GM12878 (cell line): Measurements from ENCODE around the gene RAB23. TPM values are rescaled to one million over a fixed set of nuclear protein-coding genes. Genes with fewer than 3 reads are reported as not detected.

Source experiments
- ATAC-seq: fragments of 200-7000 bp; cut with Tn5 transposase; 3 replicates; pipeline ENCODE4 v1.9.1; 2020; ENCODE audit warnings: mild to moderate bottlenecking, moderate library complexity
- BruUV-seq: library from RNA; stranded (reverse); fragments of 400-500 nt; replicated peaks from 2 replicates; lab custom pipeline; 2021; lab: Mats Ljungman, UMichigan
- CTCF ChIA-PET: fragments of 300-600 bp; sonication (Branson Sonifier 250); formaldehyde crosslinking; extraction: SDS; loops from one replicate; lab custom pipeline; 2021; ENCODE audit warnings: inconsistent platforms; lab: Yijun Ruan, JAX
- POLR2A ChIA-PET: fragments of 350-600 bp; formaldehyde crosslinking; extraction: SDS; loops from one replicate; lab custom pipeline; 2021; ENCODE audit warnings: inconsistent platforms; lab: Charles Lee
- RAD21 ChIA-PET: fragments of 300-600 bp; sonication (Branson Sonifier 250); formaldehyde crosslinking; loops from one replicate; lab custom pipeline; 2023; ENCODE audit warnings: antibody characterized with exemption; ENCODE audit not compliant: unreplicated experiment; lab: Charles Lee
- SMC1A ChIA-PET: fragments of 300-600 bp; sonication (Branson Sonifier 250); formaldehyde crosslinking; loops from one replicate; lab custom pipeline; 2023; ENCODE audit not compliant: unreplicated experiment, uncharacterized antibody; lab: Charles Lee
- DNase-seq: peaks from one replicate; pipeline ENCODE4 v3.0.0-alpha.2; 2011; ENCODE audit warnings: low read depth, low spot score
- FAIRE-seq: peaks from 3 replicates; lab custom pipeline; 2011; peaks lifted over from hg19 to GRCh38; lab: Jason Lieb, UNC
- H2AFZ ChIP-seq: 2 replicates; pipeline ENCODE4 v1.6.0; 2011; ENCODE audit warnings: low read depth, low read length, control low read depth; ENCODE audit not compliant: control insufficient read depth
- H3K27ac ChIP-seq: 2 replicates; pipeline ENCODE4 v1.5.1; 2011; ENCODE audit warnings: control low read depth; ENCODE audit not compliant: control insufficient read depth, insufficient read depth
- H3K27me3 ChIP-seq, 2 experiments: replicated peaks in 1 of 2; 2 replicates each; pipeline versions ENCODE4 v1.6.0 to v1.6.1; 2011; ENCODE audit warnings: low read length in 1 of 2; ENCODE audit not compliant: control insufficient read depth in 2 of 2, insufficient read depth in 2 of 2
- H3K36me3 ChIP-seq, 2 experiments: 2 replicates each; pipeline ENCODE4 v1.5.1; 2011; ENCODE audit warnings: low read length in 1 of 2; ENCODE audit not compliant: control insufficient read depth in 2 of 2, insufficient read depth in 2 of 2
- H3K4me1 ChIP-seq: 2 replicates; pipeline ENCODE4 v1.6.1; 2011; ENCODE audit warnings: mild to moderate bottlenecking, low read length, moderate library complexity, mixed read lengths; ENCODE audit not compliant: control insufficient read depth, insufficient read depth
- H3K4me2 ChIP-seq: 2 replicates; pipeline ENCODE4 v1.6.0; 2011; ENCODE audit warnings: control low read depth; ENCODE audit not compliant: control insufficient read depth, insufficient read depth
- H3K4me3 ChIP-seq: fragments of 200-600 bp; sonication (generic); 2 replicates; pipeline ENCODE4 v1.5.1; 2016
- H3K79me2 ChIP-seq: 2 replicates; pipeline ENCODE4 v1.6.0; 2011; ENCODE audit warnings: low read length; ENCODE audit not compliant: control insufficient read depth, insufficient read depth
- H3K9ac ChIP-seq: 2 replicates; pipeline ENCODE4 v1.8.0; 2011; ENCODE audit warnings: low read length, control low read depth, mixed read lengths; ENCODE audit not compliant: control insufficient read depth, insufficient read depth
- H3K9me3 ChIP-seq: replicated peaks from 3 replicates; pipeline ENCODE4 v1.5.1; 2011; ENCODE audit warnings: mild to moderate bottlenecking, low read length; ENCODE audit not compliant: control insufficient read depth, insufficient read depth
- H4K20me1 ChIP-seq: 2 replicates; pipeline ENCODE4 v1.6.0; 2011; ENCODE audit not compliant: control insufficient read depth, insufficient read depth
- CBFB ChIP-seq: IDR thresholded peaks from 2 replicates; pipeline ENCODE4 v1.6.1; 2016; ENCODE audit warnings: antibody characterized with exemption, low read depth
- HDAC2 ChIP-seq: fragments of 200-600 bp; sonication (generic); IDR thresholded peaks from 2 replicates; pipeline ENCODE4 v1.6.1; 2017
- IKZF1 ChIP-seq: fragments of 450-650 bp; conservative IDR thresholded peaks from 2 replicates; pipeline ENCODE4 v1.6.1; 2017; ENCODE audit warnings: antibody characterized with exemption, mild to moderate bottlenecking
- MAX ChIP-seq: IDR thresholded peaks from 2 replicates; pipeline ENCODE4 v1.6.1; 2012; ENCODE audit warnings: low read depth, low read length, improper control_type of control experiment
- MXI1 ChIP-seq: fragments of 150-350 bp; IDR thresholded peaks from 2 replicates; pipeline ENCODE4 v1.6.1; 2011; ENCODE audit warnings: low read depth, mild to moderate bottlenecking, inconsistent platforms, low read length, improper control_type of control experiment
- PAX8 ChIP-seq: fragments of 450-650 bp; IDR thresholded peaks from 2 replicates; pipeline ENCODE4 v1.6.1; 2017; ENCODE audit warnings: mild to moderate bottlenecking, moderate library complexity
- PBX3 ChIP-seq: IDR thresholded peaks from 2 replicates; pipeline ENCODE4 v1.6.1; 2011; ENCODE audit warnings: mild to moderate bottlenecking, low read depth, low read length, moderate library complexity; ENCODE audit not compliant: insufficient replicate concordance
- PML ChIP-seq: IDR thresholded peaks from 2 replicates; pipeline ENCODE4 v1.6.1; 2012; ENCODE audit warnings: low read length, inconsistent platforms
- REST ChIP-seq: IDR thresholded peaks from 2 replicates; pipeline ENCODE4 v1.6.1; 2012; ENCODE audit warnings: mild to moderate bottlenecking, low read depth, low read length
- SMC3 ChIP-seq: IDR thresholded peaks from 2 replicates; pipeline ENCODE4 v1.6.1; 2011; ENCODE audit warnings: low read length, improper control_type of control experiment, borderline replicate concordance
- ZNF622 ChIP-seq: fragments of 450-650 bp; IDR thresholded peaks from 2 replicates; pipeline ENCODE4 v1.6.1; 2017; ENCODE audit warnings: mild to moderate bottlenecking, inconsistent platforms
- WGBS: methylation state at CpG from one replicate; pipeline ENCODE4 v1.1.6; 2016; ENCODE audit warnings: low lambda C conversion rate; ENCODE audit not compliant: insufficient replicate concordance, insufficient coverage; ENCODE audit errors: missing lambda C conversion rate; 5-methylcytosine and 5-hydroxymethylcytosine counted together
- in situ Hi-C: fragments of 300-500 bp; cut with MboI; formaldehyde crosslinking; loops from 9 replicates; pipeline ENCODE4 v1.14.3; 2018; ENCODE audit warnings: mixed read lengths
- intact Hi-C: fragments of 100-400 bp; cut with micrococcal nuclease; formaldehyde crosslinking; loops from one replicate; pipeline ENCODE4 v1.14.2; 2022; ENCODE audit not compliant: unreplicated experiment
- polyA plus RNA-seq, 11 experiments: library from polyadenylated mRNA; depleted of rRNA in 4 of 11; unstranded in 6 of 11; stranded (reverse) in 5 of 11; fragments of >200 nt; fragmentation: Nextera tagmentation in 4 of 11; fragmentation: Illumina TruSeq in 1 of 11; extraction: Ambion mirVana in 4 of 11; extraction: Trizol in 1 of 11; gene quantifications; 1 replicate in 1 of 11; 2 replicates in 10 of 11; pipeline versions ENCODE4 v1.2.1 to v1.2.3, GENCODE V29; 2011 to 2016; ENCODE audit warnings: inconsistent platforms in 2 of 11, missing spikeins in 2 of 11, low read depth in 1 of 11
- total RNA-seq, 4 experiments: library from RNA; depleted of rRNA in 3 of 4; stranded (reverse); fragments of >200 nt in 3 of 4; fragmentation: Illumina TruSeq in 1 of 4; extraction: Trizol in 1 of 4; gene quantifications; 2 replicates each; pipeline versions ENCODE4 v1.2.1 to v1.2.3, GENCODE V29; 2013 to 2021
- TF ChIP-seq, protein P1 (sequence below): fragments of 150-350 bp; IDR thresholded peaks from 2 replicates; pipeline ENCODE4 v1.6.1; 2014; ENCODE audit warnings: mild to moderate bottlenecking, low read depth, low read length

RAB23 gene
- total and polyA plus RNA-seq, 10 of the 15 experiments (the other 5 are each of a cell fraction or from before 2014, with no cell fraction given): 0.80 to 6.0 (median 3.1) TPM

DNA sequence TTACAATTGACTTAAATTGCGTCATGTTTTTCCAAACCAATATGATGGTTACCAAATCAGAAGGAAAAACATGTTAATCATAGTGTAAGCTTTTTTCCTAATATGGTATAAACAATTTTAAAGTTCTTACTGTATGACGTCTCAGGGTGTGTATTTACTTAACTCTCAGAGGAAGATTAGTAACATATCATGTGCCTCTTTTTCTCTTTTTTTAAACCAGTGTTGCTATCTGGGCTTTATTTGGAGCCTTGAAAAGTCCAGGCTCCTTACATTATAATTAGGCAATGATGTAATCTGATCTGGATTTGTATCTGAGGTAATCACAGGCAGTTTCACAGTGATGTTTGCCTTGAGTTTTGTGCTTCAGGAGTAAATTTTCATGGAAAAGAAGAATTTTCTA lies 20.4 kb upstream of the RAB23 start:
- in situ Hi-C loops (no loop called here), intact Hi-C loops (no loop called here)
- Histone ChIP-seq H3K27me3 (no peaks in the 10 kb centered on the region), H3K36me3 (no peaks in the 10 kb centered on the region), H3K79me2 (no peaks in the 10 kb centered on the region), H2AFZ (no peak overlapping the region), H3K4me1 (no peaks in the 10 kb centered on the region), H3K9ac (no peak overlapping the region), H3K27ac (no peak overlapping the region), H4K20me1 (no peaks in the 10 kb centered on the region), H3K4me3 (no peak overlapping the region), H3K9me3 (no peaks in the 10 kb centered on the region), H3K4me2 (no peak overlapping the region)
- no peak for DNase-seq
- ATAC-seq: no peak
- SMC1A ChIA-PET: no interaction called here
- CTCF ChIA-PET: no interaction called here
- POLR2A ChIA-PET: no interaction called here
- no TSS peak for BruUV-seq
- RAD21 ChIA-PET: no interaction called here
- FAIRE-seq: no peak
- 0% methylated on average over 2 of the region's 2 CpGs for WGBS
- TF ChIP-seq IKZF1 (no peak), PML (no peak), MXI1 (no peak), PAX8 (no peak), SMC3 (no peak)
- TF ChIP-seq, protein P1, sequence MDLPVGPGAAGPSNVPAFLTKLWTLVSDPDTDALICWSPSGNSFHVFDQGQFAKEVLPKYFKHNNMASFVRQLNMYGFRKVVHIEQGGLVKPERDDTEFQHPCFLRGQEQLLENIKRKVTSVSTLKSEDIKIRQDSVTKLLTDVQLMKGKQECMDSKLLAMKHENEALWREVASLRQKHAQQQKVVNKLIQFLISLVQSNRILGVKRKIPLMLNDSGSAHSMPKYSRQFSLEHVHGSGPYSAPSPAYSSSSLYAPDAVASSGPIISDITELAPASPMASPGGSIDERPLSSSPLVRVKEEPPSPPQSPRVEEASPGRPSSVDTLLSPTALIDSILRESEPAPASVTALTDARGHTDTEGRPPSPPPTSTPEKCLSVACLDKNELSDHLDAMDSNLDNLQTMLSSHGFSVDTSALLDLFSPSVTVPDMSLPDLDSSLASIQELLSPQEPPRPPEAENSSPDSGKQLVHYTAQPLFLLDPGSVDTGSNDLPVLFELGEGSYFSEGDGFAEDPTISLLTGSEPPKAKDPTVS: no peak

DNA sequence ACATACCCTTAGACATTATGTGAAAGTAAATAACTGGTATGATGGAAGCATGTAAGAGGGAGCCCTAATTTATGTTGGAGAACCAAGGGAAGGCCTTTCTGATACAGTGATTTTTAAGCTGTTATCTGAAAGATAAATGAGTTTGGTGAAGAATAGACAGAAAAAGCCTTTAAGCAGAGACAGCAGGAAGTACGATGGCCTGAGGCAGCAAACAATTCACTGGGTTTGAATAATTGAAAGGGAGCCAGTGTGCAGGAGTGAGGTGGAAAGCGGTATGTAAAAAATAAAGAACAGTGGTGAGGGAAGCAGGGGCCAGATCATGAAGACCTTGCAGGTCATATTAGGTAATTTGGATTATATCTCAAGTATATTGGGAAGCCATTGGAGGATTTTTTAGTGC lies 4.1 kb upstream of the RAB23 start:
- intact Hi-C loops: no loop called here
- ChIA-PET SMC1A (no interaction called here), POLR2A (no interaction called here)
- no peak for TF ChIP-seq REST
- TF ChIP-seq HDAC2: no peak
- no peak for TF ChIP-seq CBFB
- no peak for TF ChIP-seq MAX
- TF ChIP-seq PBX3: no peak
- no peak for TF ChIP-seq ZNF622

More for the DNA sequence above, 4.1 kb upstream of the RAB23 start:
- ChIA-PET RAD21 (no interaction called here), CTCF (interaction anchor here (0.9 kb wide), 1 partner anchor 55 kb away, joined by 3 read pairs; no protein-coding TSS in a partner anchor)
- Histone ChIP-seq H2AFZ (no peak overlapping the region), H3K9ac (no peak overlapping the region), H4K20me1 (no peaks in the 10 kb centered on the region), H3K27me3 (no peaks in the 10 kb centered on the region), H3K79me2 (peaks cover 3% of the 10 kb centered on the region), H3K4me2 (no peak overlapping the region), H3K4me3 (no peak overlapping the region), H3K4me1 (no peaks in the 10 kb centered on the region), H3K9me3 (no peaks in the 10 kb centered on the region), H3K36me3 (no peaks in the 10 kb centered on the region), H3K27ac (no peak overlapping the region)
- no peak for FAIRE-seq
- BruUV-seq: no TSS peak
- in situ Hi-C loops: no loop called here
- WGBS: 26% methylated on average over 2 of the region's 2 CpGs
- ATAC-seq: no peak
- DNase-seq: no peak
